GM06990 (cell line): ENCODE results near the gene CAMTA1.

ENCODE experiments used
- DNase-seq: peaks from one replicate; pipeline ENCODE4 v3.0.0-alpha.2; 2011; ENCODE audit not compliant: insufficient read length; ENCODE audit errors: extremely low read depth
- H3K27me3 ChIP-seq: replicated peaks from 2 replicates; pipeline ENCODE4 v1.6.0; 2011; ENCODE audit warnings: low read length; ENCODE audit not compliant: control insufficient read depth, insufficient read depth
- H3K36me3 ChIP-seq: 2 replicates; pipeline ENCODE4 v1.5.1; 2011; ENCODE audit warnings: low read length; ENCODE audit not compliant: control insufficient read depth, insufficient read depth
- H3K4me3 ChIP-seq: replicated peaks from 2 replicates; pipeline ENCODE4 v1.5.1; 2011; ENCODE audit warnings: low read depth, mild to moderate bottlenecking, control low read depth, low read length
- CTCF ChIP-seq: IDR thresholded peaks from 2 replicates; pipeline ENCODE4 v1.5.1; 2011; ENCODE audit warnings: low read length, control low read depth, mild to moderate bottlenecking, inconsistent platforms; ENCODE audit not compliant: insufficient read depth, poor library complexity, severe bottlenecking

Gene CAMTA1

GRCh38 chr1:7716506-7716905, 931.3 kb downstream of the CAMTA1 start:
- no peak overlapping the region for H3K4me3 ChIP-seq

GRCh38 chr1:7717748-7718368, 932.6 kb downstream of the CAMTA1 start:
- no peaks in the 10 kb centered on the region for H3K27me3 ChIP-seq
- no peak for DNase-seq

More at GRCh38 chr1:7716506-7716905, 931.3 kb downstream of the CAMTA1 start:
- no peak for TF ChIP-seq CTCF
- no peaks in the 10 kb centered on the region for H3K36me3 ChIP-seq
- no peaks in the 10 kb centered on the region for H3K27me3 ChIP-seq
- no peak for DNase-seq

GRCh38 chr1:7719468-7720094, 934.3 kb downstream of the CAMTA1 start:
- no peaks in the 10 kb centered on the region for H3K27me3 ChIP-seq

More at GRCh38 chr1:7717748-7718368, 932.6 kb downstream of the CAMTA1 start:
- Histone ChIP-seq H3K4me3 (no peak overlapping the region), H3K36me3 (no peaks in the 10 kb centered on the region)
- TF ChIP-seq CTCF: no peak

GRCh38 chr1:7721940-7722669, 936.9 kb downstream of the CAMTA1 start:
- H3K27me3 ChIP-seq: no peaks in the 10 kb centered on the region; the same call in 1 of the 2 replicates
- DNase-seq: no peak
- H3K4me3 ChIP-seq: no peak overlapping the region
- no peaks in the 10 kb centered on the region for H3K36me3 ChIP-seq
- TF ChIP-seq CTCF: no peak

More at GRCh38 chr1:7719468-7720094, 934.3 kb downstream of the CAMTA1 start:
- no peaks in the 10 kb centered on the region for H3K36me3 ChIP-seq
- no peak for DNase-seq
- no peak overlapping the region for H3K4me3 ChIP-seq
- no peak for TF ChIP-seq CTCF

GRCh38 chr1:7722670-7723012, 937.4 kb downstream of the CAMTA1 start:
- no peaks in the 10 kb centered on the region; the same call in 1 of the 2 replicates for H3K27me3 ChIP-seq
- H3K4me3 ChIP-seq: no peak overlapping the region
- no peak for DNase-seq
- H3K36me3 ChIP-seq: no peaks in the 10 kb centered on the region
- no peak for TF ChIP-seq CTCF
